Tongue (tissue), 2 donors: ENCODE results near the gene MYH7B. TPM values are rescaled to one million over a fixed set of nuclear protein-coding genes. Genes with fewer than 3 reads are reported as not detected.

Source experiments
- DNase-seq: peaks from one replicate; pipeline ENCODE4 v3.0.0-alpha.2; 2015
- total RNA-seq: library from RNA; depleted of rRNA; stranded (reverse); fragments of >200 nt; gene quantifications from one replicate; pipeline ENCODE4 v1.2.3, GENCODE V29; 2014

The MYH7B gene
- total RNA-seq, 1 donor from 2014 or later: 6.1 TPM

DNA sequence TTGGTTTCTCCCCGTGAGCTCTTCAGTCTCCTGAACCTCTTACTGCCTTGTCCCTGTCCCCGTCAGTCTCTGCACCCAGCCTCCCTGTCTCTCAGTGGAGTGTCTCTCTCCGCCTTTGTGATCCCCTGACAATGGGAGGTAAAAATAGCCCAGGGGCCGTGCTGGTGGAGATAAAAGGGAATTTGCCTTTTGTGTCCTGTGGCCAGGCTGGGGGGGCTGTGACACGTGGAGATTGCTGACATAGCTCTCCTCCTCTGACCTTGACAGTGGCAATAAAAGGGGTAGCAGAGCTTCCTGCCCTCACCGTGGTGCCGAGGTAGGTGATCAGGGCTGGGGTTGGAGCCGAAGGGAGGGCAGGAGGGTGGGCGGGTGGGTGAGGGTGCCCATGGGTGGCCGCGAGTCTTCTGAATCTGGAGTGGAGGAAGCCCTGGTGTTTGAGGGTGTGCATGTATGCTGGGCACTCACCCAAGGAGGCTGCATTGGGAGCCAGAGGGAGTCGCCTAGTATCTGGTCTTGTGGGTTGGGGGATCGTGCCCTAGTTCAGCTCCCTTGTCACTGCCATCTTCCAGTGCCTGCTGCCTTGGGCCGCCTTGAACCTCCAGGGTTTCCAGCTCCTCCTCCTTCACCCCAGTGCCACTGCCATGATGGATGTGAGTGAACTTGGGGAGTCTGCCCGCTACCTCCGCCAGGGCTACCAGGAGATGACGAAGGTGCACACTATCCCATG, 21.9 kb downstream of the MYH7B start:
- no peak for DNase-seq

DNA sequence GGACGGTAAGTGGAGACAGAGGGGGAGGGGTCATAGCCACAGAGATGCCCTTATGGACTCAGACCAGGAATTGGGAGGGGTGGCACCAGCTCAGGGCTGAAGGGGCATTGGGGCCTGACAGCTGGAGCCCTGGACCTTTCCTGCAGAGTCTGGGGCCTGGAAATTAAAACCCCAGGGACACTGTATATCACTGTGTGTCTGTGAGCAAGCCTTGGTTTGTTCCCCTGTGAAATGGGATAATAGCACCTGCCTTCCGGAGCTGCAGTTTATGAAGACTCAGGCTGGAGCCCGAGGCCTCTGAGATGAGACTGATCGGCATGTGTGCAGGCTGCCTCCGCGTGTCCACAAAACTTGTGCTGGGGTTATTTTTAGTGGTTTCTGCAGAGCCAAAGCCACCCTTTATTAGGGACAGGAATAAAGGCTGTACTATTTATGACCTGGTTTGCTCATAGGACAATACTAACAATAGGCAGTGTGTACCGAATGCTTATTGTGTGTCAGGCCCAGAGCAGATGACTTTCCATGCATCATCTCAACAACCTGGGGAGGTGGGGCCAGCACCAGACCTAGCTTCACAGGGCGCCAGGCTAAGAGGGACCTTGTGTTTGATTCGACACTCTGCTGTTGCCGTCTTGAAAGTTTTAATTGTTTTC, 22.6 kb downstream of the MYH7B start:
- no peak for DNase-seq

DNA sequence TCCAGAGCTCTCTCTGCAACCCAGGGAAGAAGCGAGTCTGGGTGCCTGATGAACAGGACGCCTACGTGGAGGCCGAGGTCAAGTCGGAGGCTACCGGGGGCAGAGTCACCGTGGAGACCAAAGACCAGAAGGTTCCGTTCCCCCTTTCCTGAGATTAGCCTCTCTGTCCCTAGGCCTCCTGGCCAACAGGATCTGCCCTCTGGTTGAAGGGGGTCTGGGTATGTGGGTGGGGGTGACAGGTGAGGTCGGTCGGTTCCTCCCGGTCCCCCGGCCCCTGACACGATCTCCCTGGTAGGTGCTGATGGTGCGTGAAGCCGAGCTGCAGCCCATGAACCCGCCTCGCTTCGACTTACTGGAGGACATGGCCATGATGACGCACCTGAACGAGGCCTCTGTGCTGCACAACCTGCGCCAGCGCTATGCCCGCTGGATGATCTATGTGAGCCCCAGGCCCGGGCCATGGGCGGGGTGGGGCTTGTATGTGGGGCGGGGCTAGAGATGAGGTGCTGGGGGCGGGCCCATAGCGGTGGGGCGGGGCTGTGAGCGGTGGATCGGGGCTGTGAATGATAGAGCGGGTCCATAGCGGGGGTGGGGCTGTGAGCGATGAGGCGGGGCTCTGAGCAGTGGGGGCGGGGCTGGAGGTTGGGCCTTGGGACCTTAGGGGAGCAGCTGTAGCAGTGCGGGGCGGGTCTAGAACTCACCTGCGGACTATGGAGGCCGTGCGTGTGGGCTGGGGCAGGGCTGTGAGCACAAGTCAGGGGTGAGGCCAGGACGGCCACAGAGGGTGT, 23.9 kb downstream of the MYH7B start:
- no peak for DNase-seq

DNA sequence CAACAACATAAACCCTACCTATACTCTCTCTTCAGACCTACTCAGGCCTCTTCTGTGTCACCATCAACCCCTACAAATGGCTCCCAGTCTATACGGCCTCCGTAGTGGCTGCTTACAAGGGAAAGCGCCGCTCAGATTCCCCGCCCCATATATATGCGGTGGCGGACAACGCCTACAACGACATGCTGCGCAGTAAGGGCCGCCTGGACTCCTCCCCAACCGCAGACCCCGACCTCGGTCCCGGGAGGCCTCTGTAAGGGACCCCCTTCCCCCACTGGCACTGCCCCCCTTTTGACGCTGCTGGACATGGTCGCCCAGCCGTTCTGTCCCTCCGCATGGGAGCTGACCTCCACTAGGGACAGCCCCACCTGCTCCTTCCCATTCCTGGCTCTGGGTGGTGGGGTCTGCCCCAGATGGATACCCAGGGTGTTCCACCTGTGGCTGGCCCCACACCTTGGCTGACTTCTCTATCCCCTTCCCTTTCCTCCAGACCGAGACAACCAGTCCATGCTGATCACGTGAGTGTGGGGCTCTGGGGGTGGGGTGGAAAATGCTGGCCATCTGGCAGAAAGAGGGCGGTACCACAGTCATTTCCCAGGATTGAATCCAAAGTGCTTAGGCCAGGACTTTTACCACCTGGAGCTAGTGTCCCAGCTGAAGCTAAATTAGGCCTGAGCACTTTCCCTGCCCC, 25.0 kb downstream of the MYH7B start:
- DNase-seq: peak; percentile 80

DNA sequence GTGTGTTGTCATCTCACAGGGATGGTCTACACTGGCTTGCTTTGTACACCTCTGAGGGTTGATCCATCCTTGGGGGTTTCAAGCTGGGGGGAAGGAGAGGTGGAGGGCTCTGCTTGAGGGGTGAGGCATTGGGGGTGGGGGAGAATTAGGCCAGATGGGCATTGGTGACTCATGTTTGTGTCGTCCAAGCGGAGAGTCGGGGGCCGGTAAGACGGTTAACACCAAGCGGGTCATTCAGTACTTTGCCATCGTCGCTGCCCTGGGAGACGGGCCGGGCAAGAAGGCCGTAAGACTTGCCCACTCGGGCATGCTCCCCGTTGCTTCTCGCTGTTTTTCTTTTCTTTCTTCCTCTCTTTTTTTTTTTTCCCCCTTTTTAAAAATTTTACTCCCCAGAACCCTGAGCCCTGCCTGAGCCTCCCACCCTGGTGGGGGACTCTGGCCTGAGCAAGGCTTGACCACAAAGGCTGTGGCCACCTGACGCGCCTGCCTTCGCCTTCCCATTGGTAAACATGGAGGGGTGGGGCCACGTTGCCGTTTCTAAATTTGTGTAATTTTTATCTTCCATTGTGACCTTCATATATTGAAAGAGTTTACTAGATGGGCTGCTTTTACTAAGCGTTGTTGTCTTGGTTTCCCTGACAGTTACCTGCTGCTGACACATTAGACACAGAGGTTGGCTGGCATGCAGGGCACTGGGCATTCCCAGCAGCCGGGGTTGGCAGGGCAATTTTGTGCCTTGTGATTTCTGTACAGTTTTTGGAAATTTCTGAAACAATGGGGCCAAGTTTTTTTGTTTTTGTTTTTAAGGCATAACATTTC, 26.8 kb downstream of the MYH7B start:
- DNase-seq: no peak

DNA sequence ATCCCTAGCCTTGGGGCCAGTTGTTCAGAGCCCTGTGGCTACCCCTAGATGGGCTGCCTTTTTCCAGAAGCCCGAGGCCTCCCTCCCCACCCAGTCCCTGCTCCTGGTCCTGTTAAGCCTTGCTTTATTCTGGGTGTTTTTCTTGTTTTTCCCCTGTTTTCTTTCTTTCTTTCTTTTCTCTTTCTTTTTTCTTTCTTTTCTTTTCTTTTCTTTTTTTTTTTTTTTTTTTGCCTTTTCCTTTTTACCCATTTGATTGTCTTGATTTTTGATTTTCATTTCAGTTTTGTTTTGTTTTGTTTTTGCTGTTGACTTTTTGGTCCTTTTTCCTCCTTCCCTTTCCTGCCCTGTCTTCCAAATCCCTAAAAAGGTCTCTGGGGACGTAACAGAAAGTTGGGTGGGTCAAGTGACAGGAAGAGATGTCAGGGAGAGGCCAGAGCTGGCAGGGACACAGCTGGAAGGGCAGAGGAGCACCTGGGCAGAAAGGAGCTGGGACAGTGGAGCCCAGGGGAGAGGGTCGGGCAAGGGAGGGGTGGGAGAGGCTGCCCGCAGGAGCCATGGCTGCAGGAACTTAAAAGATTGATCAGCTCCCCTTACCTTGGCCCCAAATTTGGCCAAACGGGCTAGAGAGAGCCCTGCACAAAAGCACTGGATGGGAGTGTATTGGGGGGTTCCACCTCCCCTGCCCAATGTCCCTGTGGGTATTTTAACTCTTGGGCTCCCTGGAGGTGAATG, 27.6 kb downstream of the MYH7B start:
- DNase-seq: no peak

DNA sequence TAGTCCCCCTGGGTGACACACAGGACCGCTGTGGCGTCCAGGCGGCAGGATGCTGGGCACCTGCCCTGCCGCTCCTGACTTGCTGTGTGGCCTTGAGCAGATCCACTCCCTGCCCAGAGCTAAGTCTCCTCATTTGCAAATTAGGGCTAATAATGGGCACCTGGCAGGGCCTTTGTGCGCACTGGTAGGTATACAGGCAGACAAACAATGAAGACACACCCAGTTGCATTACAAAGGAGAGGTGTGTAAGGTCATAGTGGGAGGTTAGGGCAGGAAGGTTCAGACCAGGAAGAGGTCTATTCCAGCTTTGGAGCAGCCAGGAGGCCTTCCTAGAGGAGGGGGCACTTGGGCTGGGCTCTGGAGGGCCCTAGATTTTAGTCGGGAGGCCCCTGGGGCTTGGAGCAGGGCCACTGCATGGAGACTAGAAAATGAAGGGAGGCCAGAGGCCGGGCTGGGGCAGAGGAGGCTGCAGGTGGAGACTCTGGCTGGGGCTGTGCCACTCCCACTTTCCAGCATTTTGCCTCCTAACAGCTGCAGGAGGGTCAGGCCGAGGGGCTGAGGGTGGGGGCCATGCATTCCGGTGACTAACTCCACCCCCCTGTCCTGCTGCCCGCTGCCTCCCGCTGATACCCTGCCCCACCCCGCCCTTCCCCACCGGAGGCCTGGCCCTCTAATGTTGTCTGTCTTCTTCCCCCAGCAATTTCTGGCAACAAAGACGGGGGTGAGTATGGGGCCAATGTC, 28.5 kb downstream of the MYH7B start:
- DNase-seq: peak; percentile 55

DNA sequence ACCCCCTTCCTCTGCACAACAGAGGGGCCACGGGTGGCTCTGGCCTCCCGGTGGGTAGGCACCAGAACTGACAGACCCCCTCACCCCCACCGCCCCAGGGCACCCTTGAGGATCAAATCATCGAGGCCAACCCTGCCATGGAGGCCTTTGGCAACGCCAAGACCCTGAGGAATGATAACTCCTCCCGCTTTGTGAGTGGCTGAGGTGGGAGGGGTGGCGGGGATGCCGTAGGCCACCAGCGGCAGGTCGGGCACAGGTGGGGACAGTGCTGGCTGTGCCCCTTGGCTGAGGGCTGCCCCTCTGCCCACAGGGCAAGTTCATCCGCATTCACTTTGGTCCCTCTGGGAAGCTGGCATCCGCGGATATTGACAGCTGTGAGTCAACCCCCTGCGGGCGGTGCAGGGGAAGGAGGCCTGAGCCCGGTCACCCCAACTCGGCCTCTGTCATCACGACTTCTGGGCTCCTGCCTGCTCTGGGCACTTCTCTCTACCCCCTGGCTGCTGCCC, 29.1 kb downstream of the MYH7B start:
- DNase-seq: no peak

DNA sequence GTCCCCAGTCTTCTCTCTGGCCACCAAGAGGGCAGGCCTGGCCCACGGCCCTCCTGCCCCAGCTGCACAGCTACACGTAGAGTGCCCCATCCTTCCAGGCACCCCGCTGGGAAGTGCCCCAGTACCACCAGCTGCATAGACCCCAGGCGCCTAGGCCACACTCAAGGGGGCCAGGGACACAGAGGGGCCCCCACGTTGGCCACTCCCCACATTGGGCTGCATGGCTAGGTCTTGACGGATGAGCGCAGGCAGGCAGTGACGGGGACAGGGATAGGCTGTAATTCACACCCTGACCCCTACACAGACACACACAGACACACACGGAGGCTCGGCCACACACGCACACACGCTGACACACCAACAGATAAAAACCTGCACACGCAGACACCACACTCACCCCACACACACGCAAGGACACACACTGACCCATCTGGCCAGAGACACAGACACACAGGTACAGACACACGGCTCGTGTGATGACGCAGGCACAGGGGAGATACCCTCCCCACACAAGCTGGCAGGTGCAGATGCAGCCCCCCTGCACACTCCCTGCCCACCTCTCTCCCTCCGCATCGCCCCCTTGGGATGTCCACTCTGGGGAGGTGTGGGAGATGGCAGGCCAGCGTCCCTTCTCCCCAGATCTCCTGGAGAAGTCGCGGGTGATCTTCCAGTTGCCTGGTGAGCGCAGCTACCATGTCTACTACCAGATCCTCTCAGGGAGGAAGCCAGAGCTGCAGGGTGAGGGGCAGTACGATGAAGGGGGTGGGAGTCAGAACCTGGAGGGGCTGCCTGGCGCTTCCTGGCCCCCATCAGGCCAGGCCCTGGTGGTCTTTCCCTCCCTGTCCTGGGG, 30.0 kb downstream of the MYH7B start:
- no peak for DNase-seq

DNA sequence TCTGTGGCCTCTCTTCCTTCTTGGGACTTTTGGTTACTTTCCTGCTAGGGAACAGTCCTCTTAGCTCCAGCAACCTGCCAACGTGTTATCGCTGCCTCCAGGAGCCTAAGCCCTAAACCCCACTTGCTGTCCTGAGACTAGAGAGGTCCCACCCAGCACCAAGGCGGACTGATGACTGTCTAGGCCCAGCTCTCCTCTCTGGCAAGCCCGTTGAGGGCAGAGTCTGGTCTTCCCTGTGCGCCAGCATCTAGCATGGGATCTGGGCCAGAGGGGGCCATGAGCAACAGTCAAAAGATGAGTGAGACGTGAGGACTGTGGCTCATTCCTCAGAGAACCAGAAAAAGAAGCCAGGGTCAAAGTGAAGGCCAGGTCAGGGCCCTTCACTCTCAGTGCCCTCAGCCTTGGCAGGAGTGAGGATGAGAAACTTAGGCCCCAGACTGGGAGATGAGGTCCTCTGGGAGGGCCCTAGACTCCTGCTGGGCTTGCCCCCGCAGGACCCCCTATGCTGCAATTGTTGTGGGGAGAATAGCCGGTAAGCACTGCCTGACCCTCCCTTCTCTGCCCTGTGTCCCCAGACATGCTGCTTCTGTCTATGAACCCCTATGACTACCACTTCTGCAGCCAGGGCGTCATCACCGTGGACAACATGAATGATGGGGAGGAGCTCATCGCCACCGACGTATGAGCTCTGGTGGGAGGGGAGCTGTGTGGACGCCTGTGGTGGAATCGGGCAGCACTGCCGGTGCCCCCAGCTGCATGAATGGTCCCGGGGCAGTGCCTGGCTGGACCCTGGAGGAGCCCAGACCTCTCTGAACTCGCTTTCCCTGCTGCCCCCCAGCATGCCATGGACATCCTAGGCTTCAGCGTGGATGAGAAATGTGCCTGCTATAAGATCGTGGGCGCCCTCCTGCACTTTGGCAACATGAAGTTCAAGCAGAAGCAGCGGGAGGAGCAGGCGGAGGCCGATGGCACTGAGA, 30.9 kb downstream of the MYH7B start:
- no peak for DNase-seq

DNA sequence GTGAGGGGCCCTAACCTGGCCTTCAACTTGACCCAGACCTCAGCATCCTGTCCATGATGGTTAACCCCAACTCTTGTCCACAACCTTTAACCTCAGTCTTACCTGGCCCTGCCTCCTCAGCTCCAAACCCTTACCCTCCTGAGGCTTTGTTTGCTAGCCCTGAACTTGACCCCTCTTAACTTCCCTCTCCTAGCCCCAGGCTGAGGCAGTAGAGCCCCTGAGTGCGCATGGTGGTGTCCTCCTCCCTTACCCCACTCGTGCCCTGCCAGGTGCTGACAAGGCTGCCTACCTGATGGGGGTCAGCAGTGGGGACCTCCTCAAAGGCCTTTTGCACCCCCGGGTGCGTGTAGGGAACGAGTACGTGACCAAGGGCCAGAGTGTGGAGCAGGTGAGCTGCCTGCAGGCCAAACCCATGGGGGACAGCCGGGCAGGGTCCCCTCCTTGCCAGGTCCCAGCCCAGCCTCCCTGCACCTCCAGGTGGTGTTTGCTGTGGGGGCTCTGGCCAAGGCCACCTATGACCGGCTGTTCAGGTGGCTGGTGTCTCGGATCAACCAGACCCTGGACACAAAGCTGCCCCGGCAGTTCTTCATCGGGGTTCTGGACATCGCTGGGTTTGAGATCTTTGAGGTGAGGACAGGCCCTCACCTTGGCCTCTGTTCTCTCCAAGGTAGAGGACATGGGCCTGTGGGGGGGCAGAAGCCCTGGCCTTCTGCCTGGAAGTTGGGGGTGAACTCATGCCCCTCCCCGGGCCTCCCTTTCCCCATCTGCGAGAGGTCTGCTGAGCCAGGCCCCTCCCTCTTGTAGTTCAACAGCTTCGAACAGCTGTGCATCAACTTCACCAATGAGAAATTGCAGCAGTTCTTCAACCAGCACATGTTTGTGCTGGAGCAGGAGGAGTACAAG, 31.9 kb downstream of the MYH7B start:
- peak; percentile 72 for DNase-seq

DNA sequence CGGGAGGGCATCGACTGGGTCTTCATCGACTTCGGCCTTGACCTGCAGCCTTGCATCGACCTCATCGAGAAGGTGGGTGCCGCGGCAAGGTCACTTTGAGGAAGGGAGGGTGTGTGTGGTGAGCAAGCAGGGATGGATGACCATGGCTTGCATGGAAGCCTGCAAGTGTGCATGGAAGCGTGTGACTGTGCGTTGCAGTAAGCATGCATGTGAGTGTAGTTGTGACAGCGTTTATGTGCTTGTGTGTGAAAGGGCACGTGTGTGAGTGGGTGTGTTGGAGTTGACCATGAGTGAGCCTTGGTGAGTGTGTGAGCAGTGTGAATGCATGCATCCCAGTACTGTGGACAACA, 32.5 kb downstream of the MYH7B start:
- DNase-seq: no peak

DNA sequence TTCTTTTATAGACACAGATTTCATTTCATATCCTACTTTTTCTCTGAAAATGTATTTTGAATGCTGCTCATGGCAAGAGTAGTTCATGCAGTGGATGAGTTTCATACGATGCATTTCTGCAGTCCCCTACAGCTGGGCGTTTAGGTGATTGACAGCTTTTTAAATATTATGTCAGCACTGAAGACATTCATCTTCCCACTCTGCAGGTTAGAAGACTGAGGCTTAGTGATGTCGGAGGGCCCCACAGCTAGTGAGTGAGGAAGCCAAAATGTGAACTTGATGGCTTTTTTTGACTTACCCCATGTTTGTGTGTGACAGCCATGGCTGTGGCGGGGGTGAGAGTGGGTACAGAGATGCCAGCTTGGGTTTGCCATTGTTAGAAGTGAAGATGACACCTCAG, 33.5 kb downstream of the MYH7B start:
- no peak for DNase-seq

DNA sequence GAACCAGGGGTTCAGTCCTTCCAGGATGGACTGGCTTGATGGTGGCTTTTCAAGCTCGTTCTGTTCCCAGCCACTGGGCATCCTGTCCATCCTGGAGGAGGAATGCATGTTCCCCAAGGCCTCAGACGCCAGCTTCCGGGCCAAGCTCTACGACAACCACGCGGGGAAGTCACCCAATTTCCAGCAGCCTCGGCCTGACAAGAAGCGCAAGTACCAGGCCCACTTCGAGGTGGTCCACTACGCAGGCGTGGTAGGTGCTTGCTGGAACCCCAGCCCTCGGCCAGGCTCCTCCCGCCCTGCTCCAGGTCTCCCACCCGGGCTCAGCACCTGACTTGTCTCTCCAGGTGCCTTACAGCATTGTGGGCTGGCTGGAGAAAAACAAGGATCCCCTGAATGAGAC, 34.0 kb downstream of the MYH7B start:
- no peak for DNase-seq

DNA sequence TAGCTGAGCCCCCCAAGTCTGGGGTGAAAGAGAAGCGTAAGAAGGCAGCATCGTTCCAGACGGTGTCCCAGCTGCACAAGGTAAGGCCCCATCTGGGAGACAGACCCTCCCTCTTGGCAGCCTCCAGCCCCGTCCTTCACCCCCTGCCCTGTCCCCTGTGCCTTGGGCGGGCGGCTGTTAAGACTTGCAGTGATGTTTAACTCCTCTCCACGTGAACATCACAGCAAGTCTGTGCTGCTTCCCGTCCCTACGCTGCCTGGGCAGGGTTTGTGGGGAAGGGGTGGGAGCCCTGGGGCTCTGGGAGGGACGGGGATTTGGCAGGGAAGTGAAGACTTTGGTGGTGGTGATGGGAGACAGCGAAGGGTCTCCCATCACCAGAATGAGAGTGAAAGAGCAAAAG, 34.6 kb downstream of the MYH7B start:
- no peak for DNase-seq

DNA sequence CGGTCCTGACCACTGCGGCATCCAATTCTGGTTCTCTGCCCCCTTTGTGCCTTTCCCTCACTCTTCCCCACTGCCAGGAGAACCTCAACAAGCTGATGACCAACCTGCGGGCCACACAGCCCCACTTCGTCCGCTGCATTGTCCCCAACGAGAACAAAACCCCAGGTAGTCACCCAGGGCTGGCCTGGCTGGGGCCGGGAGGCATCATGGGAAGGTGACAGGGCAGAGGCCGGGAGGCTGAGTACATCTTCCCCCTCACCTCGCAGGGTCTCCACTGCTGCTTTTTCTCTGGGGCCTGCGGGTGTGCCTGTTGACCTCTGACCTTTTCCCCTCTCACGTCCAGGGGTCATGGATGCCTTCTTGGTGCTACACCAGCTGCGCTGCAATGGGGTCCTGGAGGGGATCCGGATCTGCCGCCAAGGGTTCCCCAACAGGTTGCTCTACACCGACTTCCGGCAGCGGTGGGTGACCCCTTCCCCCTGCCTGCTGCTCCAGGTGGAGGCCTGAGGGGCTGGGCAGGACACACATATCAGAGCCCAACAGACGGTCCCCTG, 35.1 kb downstream of the MYH7B start:
- no peak for DNase-seq
